Measurements from ENCODE around the gene UBE3A. TPM values are rescaled to one million over a fixed set of nuclear protein-coding genes. Genes with fewer than 3 reads are reported as not detected.

The UBE3A gene
- total RNA-seq, 1 donor from 2014 or later = 52.9 TPM

GRCh38 chr15:25401501-25401900 lies 37.3 kb downstream of the UBE3A start:
- Histone ChIP-seq H3K27me3 (ENCODE audit: control insufficient read depth, insufficient read depth, low read length) (no peaks in the 10 kb centered on the region), H3K4me3 (ENCODE audit: low read depth, low read length) (no peak overlapping the region), H3K36me3 (ENCODE audit: control insufficient read depth, insufficient read depth, low read length) (no peaks in the 10 kb centered on the region)
- DNase-seq (ENCODE audit: low read depth) = no peak
- no peak for TF ChIP-seq CTCF (IDR thresholded peaks at IDR 0.05; ENCODE audit: insufficient read depth, low read length, poor library complexity, severe bottlenecking)

GRCh38 chr15:25397100-25397499 lies 41.7 kb downstream of the UBE3A start:
- TF ChIP-seq CTCF (IDR thresholded peaks at IDR 0.05; ENCODE audit: insufficient read depth, low read length, poor library complexity, severe bottlenecking) = no peak
- Histone ChIP-seq H3K36me3 (ENCODE audit: control insufficient read depth, insufficient read depth, low read length) (no peaks in the 10 kb centered on the region), H3K4me3 (ENCODE audit: low read depth, low read length) (no peak overlapping the region), H3K27me3 (ENCODE audit: control insufficient read depth, insufficient read depth, low read length) (no peaks in the 10 kb centered on the region)
- DNase-seq (ENCODE audit: low read depth) = no peak

DNA sequence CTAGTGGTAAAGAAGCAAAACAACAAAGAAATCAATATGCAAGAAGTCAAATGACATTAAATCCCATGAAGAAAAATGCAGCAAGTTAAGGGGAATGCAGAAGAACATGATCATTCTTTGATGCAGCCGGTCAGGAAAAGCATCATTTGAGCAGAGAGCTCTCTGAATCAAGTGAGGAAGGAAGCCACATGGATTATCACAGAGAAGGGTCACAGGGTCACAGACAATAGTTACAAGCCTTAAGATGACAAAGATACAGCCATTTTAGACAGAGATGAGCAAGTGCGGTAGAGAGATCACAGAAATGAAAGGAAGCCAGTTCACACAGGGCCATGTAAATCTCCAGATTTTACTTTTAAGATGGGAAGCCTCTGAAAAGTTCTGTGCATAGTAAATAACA lies 43.9 kb downstream of the UBE3A start:
- no peaks in the 10 kb centered on the region for H3K36me3 ChIP-seq (ENCODE audit: control insufficient read depth, insufficient read depth, low read length)
- no peaks in the 10 kb centered on the region for H3K27me3 ChIP-seq (ENCODE audit: control insufficient read depth, insufficient read depth, low read length)
- no peak for DNase-seq (ENCODE audit: low read depth)
- TF ChIP-seq CTCF (IDR thresholded peaks at IDR 0.05; ENCODE audit: insufficient read depth, low read length, poor library complexity, severe bottlenecking) = no peak
- H3K4me3 ChIP-seq (ENCODE audit: low read depth, low read length) = no peak overlapping the region

DNA sequence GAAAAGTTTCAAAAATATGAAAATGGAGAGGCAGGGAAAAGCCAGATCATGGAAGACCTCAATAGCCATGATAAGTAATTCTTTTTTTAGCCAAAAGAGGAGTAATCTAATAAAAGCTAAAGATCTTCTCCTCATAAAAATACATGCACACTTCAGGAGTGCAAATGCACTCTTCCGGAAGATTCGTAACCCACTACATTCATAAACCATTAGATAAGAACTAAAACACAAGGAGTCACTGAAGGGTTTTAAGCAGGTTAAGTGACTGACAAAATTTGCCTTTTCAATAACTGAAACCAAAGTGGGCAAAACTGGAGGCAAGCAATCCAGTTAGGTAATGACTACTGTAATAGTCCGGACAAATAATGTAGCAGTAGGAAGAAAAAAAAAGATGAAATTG lies 46.0 kb downstream of the UBE3A start:
- no peaks in the 10 kb centered on the region for H3K36me3 ChIP-seq (ENCODE audit: control insufficient read depth, insufficient read depth, low read length)
- no peak for DNase-seq (ENCODE audit: low read depth)
- no peak for TF ChIP-seq CTCF (IDR thresholded peaks at IDR 0.05; ENCODE audit: insufficient read depth, low read length, poor library complexity, severe bottlenecking)
- H3K4me3 ChIP-seq (ENCODE audit: low read depth, low read length) = no peak overlapping the region
- H3K27me3 ChIP-seq (ENCODE audit: control insufficient read depth, insufficient read depth, low read length) = no peaks in the 10 kb centered on the region

GRCh38 chr15:25391971-25392721 lies 46.7 kb downstream of the UBE3A start:
- no peak for TF ChIP-seq CTCF (IDR thresholded peaks at IDR 0.05; ENCODE audit: insufficient read depth, low read length, poor library complexity, severe bottlenecking)
- DNase-seq (ENCODE audit: low read depth) = peak; percentile 16

GRCh38 chr15:25385986-25386385 lies 52.8 kb downstream of the UBE3A start:
- no peaks in the 10 kb centered on the region for H3K36me3 ChIP-seq (ENCODE audit: control insufficient read depth, insufficient read depth, low read length)
- no peak overlapping the region for H3K4me3 ChIP-seq (ENCODE audit: low read depth, low read length)
- H3K27me3 ChIP-seq (ENCODE audit: control insufficient read depth, insufficient read depth, low read length) = no peaks in the 10 kb centered on the region
- no peak for DNase-seq (ENCODE audit: low read depth)
- TF ChIP-seq CTCF (IDR thresholded peaks at IDR 0.05; ENCODE audit: insufficient read depth, low read length, poor library complexity, severe bottlenecking) = no peak

More at GRCh38 chr15:25391971-25392721, 46.7 kb downstream of the UBE3A start:
- H3K36me3 ChIP-seq (ENCODE audit: control insufficient read depth, insufficient read depth, low read length) = no peaks in the 10 kb centered on the region
- H3K4me3 ChIP-seq (ENCODE audit: low read depth, low read length) = no peak overlapping the region
- H3K27me3 ChIP-seq (ENCODE audit: control insufficient read depth, insufficient read depth, low read length) = no peaks in the 10 kb centered on the region
